H1 (cell line): ENCODE results near the gene TCEA2. TPM values are rescaled to one million over a fixed set of nuclear protein-coding genes. Genes with fewer than 3 reads are reported as not detected.
A peak's percentile ranks its signal among the peaks of the same experiment; 100 is the strongest.

Source experiments
- CTCF ChIA-PET: fragments of 300-600 bp; sonication (Branson Sonifier 250); formaldehyde crosslinking; loops from one replicate; lab custom pipeline; 2021; ENCODE audit not compliant: partially characterized antibody; lab: Charles Lee
- POLR2A ChIA-PET: fragments of 300-600 bp; sonication (Branson Sonifier 250); formaldehyde crosslinking; loops from one replicate; lab custom pipeline; 2021; ENCODE audit warnings: inconsistent platforms; ENCODE audit not compliant: partially characterized antibody; lab: Charles Lee
- DNase-seq, 2 experiments: peaks; one replicate each; pipeline versions ENCODE4 v3.0.0 to v3.0.0-alpha.2; 2010 to 2022; ENCODE audit warnings: low spot score in 2 of 2, low read depth in 1 of 2, mixed read lengths in 1 of 2
- FAIRE-seq: peaks from 2 replicates; lab custom pipeline; 2011; peaks lifted over from hg19 to GRCh38; lab: Jason Lieb, UNC
- H2AFZ ChIP-seq: 2 replicates; pipeline ENCODE4 v1.8.1; 2012; ENCODE audit warnings: low read length, inconsistent platforms
- H2AK5ac ChIP-seq: 2 replicates; pipeline ENCODE4 v1.6.1; 2013; ENCODE audit warnings: low read depth, low read length
- H2BK120ac ChIP-seq: replicated peaks from 2 replicates; pipeline ENCODE3; 2013; ENCODE audit warnings: low read depth, low read length, inconsistent platforms
- H2BK12ac ChIP-seq: 2 replicates; pipeline ENCODE4 v1.6.1; 2013; ENCODE audit warnings: low read depth, low read length
- H2BK15ac ChIP-seq: 2 replicates; pipeline ENCODE4 v1.6.1; 2013; ENCODE audit warnings: low read length
- H2BK20ac ChIP-seq: 2 replicates; pipeline ENCODE4 v1.6.1; 2013; ENCODE audit warnings: low read length
- H2BK5ac ChIP-seq: 2 replicates; pipeline ENCODE4 v1.6.1; 2013; ENCODE audit warnings: low read depth, low read length
- H3K14ac ChIP-seq: 2 replicates; pipeline ENCODE4 v1.6.1; 2013; ENCODE audit warnings: inconsistent platforms; ENCODE audit not compliant: insufficient read length
- H3K18ac ChIP-seq: 2 replicates; pipeline ENCODE4 v1.6.1; 2013; ENCODE audit warnings: low read length; ENCODE audit errors: extremely low read depth
- H3K23ac ChIP-seq: 2 replicates; pipeline ENCODE4 v1.6.1; 2013; ENCODE audit warnings: inconsistent platforms; ENCODE audit not compliant: insufficient read length
- H3K23me2 ChIP-seq: 2 replicates; pipeline ENCODE4 v1.6.1; 2013; ENCODE audit warnings: low read depth, low read length
- H3K27ac ChIP-seq: 2 replicates; pipeline ENCODE4 v1.6.1; 2011; ENCODE audit warnings: low read depth, low read length, inconsistent platforms
- H3K27me3 ChIP-seq, 4 experiments: replicated peaks in 1 of 4; 1 replicate in 1 of 4; 2 replicates in 3 of 4; pipeline versions ENCODE4 v1.6.1 to v1.8.1; 2011 to 2013; ENCODE audit warnings: low read length in 3 of 4, mild to moderate bottlenecking in 3 of 4, inconsistent platforms in 2 of 4, mixed read lengths in 2 of 4, moderate library complexity in 1 of 4; ENCODE audit not compliant: control insufficient read depth in 3 of 4, insufficient read depth in 3 of 4; ENCODE audit errors: extremely low read depth in 1 of 4
- H3K36me3 ChIP-seq, 4 experiments: 2 replicates each; pipeline versions ENCODE4 v1.6.1 to v1.8.1; 2011 to 2013; ENCODE audit warnings: mild to moderate bottlenecking in 4 of 4, low read length in 3 of 4, moderate library complexity in 2 of 4, control low read depth in 1 of 4, inconsistent platforms in 1 of 4; ENCODE audit not compliant: insufficient read depth in 4 of 4, control insufficient read depth in 2 of 4
- H3K4ac ChIP-seq: replicated peaks from 2 replicates; pipeline ENCODE3; 2013; ENCODE audit warnings: low read length, low read depth, mixed read lengths, inconsistent platforms; ENCODE audit not compliant: insufficient read length
- H3K4me1 ChIP-seq, 4 experiments: replicated peaks in 1 of 4; 1 replicate in 1 of 4; 2 replicates in 3 of 4; pipeline versions ENCODE4 v1.6.1 to v1.8.1; 2011 to 2013; ENCODE audit warnings: low read length in 3 of 4, inconsistent platforms in 2 of 4, mixed read lengths in 1 of 4; ENCODE audit not compliant: insufficient read depth in 4 of 4, control insufficient read depth in 3 of 4
- H3K4me2 ChIP-seq, 2 experiments: 2 replicates each; pipeline versions ENCODE4 v1.6.1 to v1.8.1; 2011 to 2013; ENCODE audit warnings: low read depth in 2 of 2, low read length in 2 of 2, control low read depth in 1 of 2, inconsistent platforms in 1 of 2, mild to moderate bottlenecking in 1 of 2; ENCODE audit not compliant: insufficient read depth in 1 of 2
- H3K4me3 ChIP-seq, 4 experiments: fragments of 200-600, 300-600 bp in 1 of 4; sonication (generic), shearing (Covaris generic), sonication (Bioruptor Twin) in 1 of 4; 2 replicates each; pipeline versions ENCODE4 v1.5.1 to v1.8.1; 2011 to 2016; ENCODE audit warnings: low read length in 4 of 4, low read depth in 3 of 4, control low read depth in 2 of 4, inconsistent platforms in 2 of 4, mild to moderate bottlenecking in 2 of 4, mixed read lengths in 1 of 4, moderate library complexity in 1 of 4; ENCODE audit not compliant: insufficient read depth in 2 of 4; ENCODE audit errors: extremely low read depth in 1 of 4
- H3K56ac ChIP-seq: replicated peaks from 2 replicates; pipeline ENCODE3; 2013; ENCODE audit warnings: low read depth, mild to moderate bottlenecking, mixed read lengths, low read length, inconsistent platforms; ENCODE audit not compliant: insufficient read length
- H3K79me1 ChIP-seq: 2 replicates; pipeline ENCODE4 v1.6.1; 2013; ENCODE audit warnings: low read depth, low read length, control low read depth
- H3K79me2 ChIP-seq, 2 experiments: 2 replicates each; pipeline versions ENCODE4 v1.6.1 to v1.8.1; 2012 to 2013; ENCODE audit warnings: low read length in 2 of 2, mild to moderate bottlenecking in 2 of 2, inconsistent platforms in 1 of 2; ENCODE audit not compliant: insufficient read depth in 2 of 2, control insufficient read depth in 1 of 2
- H3K9ac ChIP-seq, 4 experiments: replicated peaks in 1 of 4; 1 replicate in 1 of 4; 2 replicates in 3 of 4; pipeline versions ENCODE4 v1.6.1 to v1.8.1; 2011 to 2013; ENCODE audit warnings: low read depth in 3 of 4, low read length in 3 of 4, control low read depth in 2 of 4, mild to moderate bottlenecking in 2 of 4, moderate library complexity in 2 of 4, inconsistent platforms in 1 of 4; ENCODE audit errors: extremely low read depth in 1 of 4
- H3K9me3 ChIP-seq, 2 experiments: 2 replicates each; pipeline versions ENCODE4 v1.6.1 to v1.8.1; 2012 to 2013; ENCODE audit warnings: mild to moderate bottlenecking in 2 of 2, moderate library complexity in 2 of 2, control low read depth in 1 of 2, inconsistent platforms in 1 of 2, low read depth in 1 of 2, low read length in 1 of 2, mixed read lengths in 1 of 2; ENCODE audit not compliant: insufficient read depth in 2 of 2
- H4K20me1 ChIP-seq, 2 experiments: replicated peaks in 1 of 2; 2 replicates each; pipeline versions ENCODE3 to v1.8.1; 2011 to 2013; ENCODE audit warnings: inconsistent platforms in 2 of 2, low read length in 2 of 2, mild to moderate bottlenecking in 1 of 2; ENCODE audit not compliant: insufficient read depth in 2 of 2, control insufficient read depth in 1 of 2
- H4K5ac ChIP-seq: 2 replicates; pipeline ENCODE4 v1.6.1; 2013; ENCODE audit warnings: low read length, low read depth, mixed read lengths, inconsistent platforms; ENCODE audit not compliant: insufficient read length
- H4K8ac ChIP-seq: 2 replicates; pipeline ENCODE4 v1.8.0; 2013; ENCODE audit warnings: mild to moderate bottlenecking, moderate library complexity, low read length, inconsistent platforms; ENCODE audit not compliant: insufficient read depth; ENCODE audit errors: extremely low read depth
- H4K91ac ChIP-seq: replicated peaks from 2 replicates; pipeline ENCODE3; 2013; ENCODE audit warnings: low read length, mixed read lengths, inconsistent platforms; ENCODE audit not compliant: insufficient read length
- CHD2 ChIP-seq: IDR thresholded peaks from 2 replicates; pipeline ENCODE4 v1.6.1; 2012; ENCODE audit warnings: low read length, improper control_type of control experiment
- EP300 ChIP-seq, 2 experiments: IDR thresholded peaks; 1 replicate in 1 of 2; 2 replicates in 1 of 2; pipeline ENCODE4 v1.6.1; 2011 to 2012; ENCODE audit warnings: low read depth in 2 of 2, low read length in 2 of 2, mild to moderate bottlenecking in 2 of 2, borderline replicate concordance in 1 of 2, inconsistent platforms in 1 of 2, moderate library complexity in 1 of 2
- EZH2 ChIP-seq: fragments of 200-600 bp; sonication (generic); IDR thresholded peaks from 2 replicates; pipeline ENCODE4 v1.7.1; 2012; ENCODE audit warnings: low read depth, mild to moderate bottlenecking, moderate library complexity, low read length, inconsistent platforms; ENCODE audit not compliant: severe bottlenecking
- HDAC2 ChIP-seq, 2 experiments: fragments of 300-600 bp in 1 of 2; sonication (generic) in 1 of 2; IDR thresholded peaks; 2 replicates each; pipeline ENCODE4 v1.6.1; 2011 to 2012; ENCODE audit warnings: low read depth in 2 of 2, low read length in 2 of 2, mild to moderate bottlenecking in 2 of 2, moderate library complexity in 2 of 2, borderline replicate concordance in 1 of 2, inconsistent platforms in 1 of 2
- JUN ChIP-seq: IDR thresholded peaks from 2 replicates; pipeline ENCODE4 v1.6.1; 2011; ENCODE audit warnings: low read depth, mild to moderate bottlenecking, improper control_type of control experiment, low read length
- KDM1A ChIP-seq: fragments of 200-600, 300-600 bp; sonication (generic); IDR thresholded peaks from 2 replicates; pipeline ENCODE4 v1.7.1; 2016; ENCODE audit warnings: mild to moderate bottlenecking, low read length, borderline replicate concordance
- NRF1 ChIP-seq: IDR thresholded peaks from 2 replicates; pipeline ENCODE4 v1.6.1; 2011; ENCODE audit warnings: mild to moderate bottlenecking, low read depth, low read length, improper control_type of control experiment
- SIX5 ChIP-seq: IDR thresholded peaks from 2 replicates; pipeline ENCODE4 v1.6.1; 2011; ENCODE audit warnings: mild to moderate bottlenecking, low read depth, low read length
- SP1 ChIP-seq: IDR thresholded peaks from 2 replicates; pipeline ENCODE4 v1.6.1; 2011; ENCODE audit warnings: low read depth, low read length
- YY1 ChIP-seq: IDR thresholded peaks from 2 replicates; pipeline ENCODE4 v1.6.1; 2011; ENCODE audit warnings: low read depth, mild to moderate bottlenecking, low read length
- WGBS, 2 experiments: shearing (Covaris generic) in 1 of 2; methylation state at CpG; one replicate each; pipeline versions ENCODE4 v1.1.6 to v1.1.7; 2013 to 2015; ENCODE audit warnings: low lambda C conversion rate in 2 of 2, mixed read lengths in 2 of 2, inconsistent platforms in 1 of 2, low coverage in 1 of 2, missing lambda C conversion rate in 1 of 2; ENCODE audit not compliant: insufficient replicate concordance in 2 of 2, insufficient coverage in 1 of 2, insufficient read length in 1 of 2; ENCODE audit errors: extremely low coverage in 1 of 2, missing lambda C conversion rate in 1 of 2; 5-methylcytosine and 5-hydroxymethylcytosine counted together
- polyA plus RNA-seq, 7 experiments: library from polyadenylated mRNA; depleted of rRNA in 3 of 7; stranded (reverse) in 5 of 7; unstranded in 2 of 7; fragments of >200 nt in 5 of 7; fragments of 200-250 nt in 2 of 7; gene quantifications; 1 replicate in 5 of 7; 2 replicates in 1 of 7; 4 replicates in 1 of 7; pipeline versions ENCODE4 v1.2.1 to v1.2.3, GENCODE V29; 2011 to 2013; ENCODE audit warnings: missing spikeins in 2 of 7, mixed read lengths in 2 of 7
- total RNA-seq: library from RNA; stranded (reverse); fragmentation: NEBNext Ultra II Directional; extraction: Animal tissue kit (Norgen Biotek cat#: 25700); gene quantifications from 2 replicates; pipeline ENCODE4 v1.2.1, GENCODE V29; 2021
- TF ChIP-seq, protein P1 (sequence below): IDR thresholded peaks from 2 replicates; pipeline ENCODE4 v1.6.1; 2012; ENCODE audit warnings: inconsistent platforms
- TF ChIP-seq, protein P2 (sequence below): IDR thresholded peaks from 2 replicates; pipeline ENCODE4 v1.6.1; 2011; ENCODE audit warnings: low read length, improper control_type of control experiment

Gene TCEA2
- total and polyA plus RNA-seq, 2 of the 8 experiments (the other 6 are each of a cell fraction or from before 2014, with no cell fraction given), result 41.4 to 42.3 TPM

- no peak overlapping the region for H2BK20ac ChIP-seq
- peaks cover 11% of the 10 kb centered on the region; the same call in 1 of the 2 replicates for H3K23me2 ChIP-seq
- no peak overlapping the region for H2AFZ ChIP-seq
- 94% methylated on average over 6 of the region's 7 CpGs; no CpG with 5 or more reads in 1 of the 2 experiments for WGBS, 2 experiments
- no peak overlapping the region for H2BK5ac ChIP-seq
- no peak overlapping the region for H3K9ac ChIP-seq
- H4K5ac ChIP-seq, result no peak overlapping the region
- H3K14ac ChIP-seq, result no peak overlapping the region
- H2BK12ac ChIP-seq, result no peak overlapping the region
- H2BK120ac ChIP-seq, result no peak overlapping the region
- ChIA-PET CTCF (interaction anchor here (1.6 to 13.0 kb wide), 5 partner anchors 8 to 40 kb away, joined by 5 to 144 read pairs (median 33); partner anchors contain the start of genes SOX18 and TCEA2), POLR2A (interaction anchor here (0.6 to 4.6 kb wide), 3 partner anchors 9 to 104 kb away, joined by 3 to 27 read pairs (median 4); no protein-coding TSS in a partner anchor)
- H4K20me1 ChIP-seq, result peaks cover 0 to 4% of the 10 kb centered on the region in 2 experiments
- no peak overlapping the region for H2BK15ac ChIP-seq
- no peak overlapping the region for H3K27ac ChIP-seq
- no peak for DNase-seq
- H4K91ac ChIP-seq, result no peak overlapping the region
- H3K56ac ChIP-seq, result no peak overlapping the region
- peak overlapping the region; percentile 25; the same call in 1 of the 2 replicates for H4K8ac ChIP-seq
- no peaks in the 10 kb centered on the region for H3K79me1 ChIP-seq
- H3K36me3 ChIP-seq, result peaks cover 0 to 6% (median 3%) of the 10 kb centered on the region in 4 experiments; a peak in 3 of 8 replicates
- H3K4ac ChIP-seq, result no peak overlapping the region
- H3K18ac ChIP-seq, result no peak overlapping the region; the same call in 1 of the 2 replicates
- no peaks in the 10 kb centered on the region for H3K79me2 ChIP-seq
- H3K4me3 ChIP-seq, result no peak overlapping the region
- no peak overlapping the region for H2AK5ac ChIP-seq
- H3K27me3 ChIP-seq, result peaks cover 1 to 20% (median 15%) of the 10 kb centered on the region in 4 experiments; a peak in 6 of 7 replicates
- H3K9me3 ChIP-seq, result no peaks in the 10 kb centered on the region
- H3K4me2 ChIP-seq, result no peak overlapping the region
- H3K4me1 ChIP-seq, result peaks cover 0 to 19% (median 10%) of the 10 kb centered on the region in 4 experiments; a peak in 5 of 7 replicates
- no peak for FAIRE-seq
- H3K23ac ChIP-seq, result no peak overlapping the region
- TF ChIP-seq EZH2 (no peak), YY1 (no peak), CHD2 (no peak), HDAC2 (IDR thresholded peaks at IDR 0.05; ENCODE audit: borderline replicate concordance in 1 of 2, low read depth in 2 of 2, low read length in 2 of 2) (no peak), NRF1 (no peak), JUN (no peak), EP300 (IDR thresholded peaks at IDR 0.05; ENCODE audit: borderline replicate concordance in 1 of 2, low read depth in 2 of 2, low read length in 2 of 2) (no peak), KDM1A (no peak), SP1 (no peak), SIX5 (no peak)
- TF ChIP-seq, protein P1, sequence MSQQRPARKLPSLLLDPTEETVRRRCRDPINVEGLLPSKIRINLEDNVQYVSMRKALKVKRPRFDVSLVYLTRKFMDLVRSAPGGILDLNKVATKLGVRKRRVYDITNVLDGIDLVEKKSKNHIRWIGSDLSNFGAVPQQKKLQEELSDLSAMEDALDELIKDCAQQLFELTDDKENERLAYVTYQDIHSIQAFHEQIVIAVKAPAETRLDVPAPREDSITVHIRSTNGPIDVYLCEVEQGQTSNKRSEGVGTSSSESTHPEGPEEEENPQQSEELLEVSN, result no peak
- TF ChIP-seq, protein P2, sequence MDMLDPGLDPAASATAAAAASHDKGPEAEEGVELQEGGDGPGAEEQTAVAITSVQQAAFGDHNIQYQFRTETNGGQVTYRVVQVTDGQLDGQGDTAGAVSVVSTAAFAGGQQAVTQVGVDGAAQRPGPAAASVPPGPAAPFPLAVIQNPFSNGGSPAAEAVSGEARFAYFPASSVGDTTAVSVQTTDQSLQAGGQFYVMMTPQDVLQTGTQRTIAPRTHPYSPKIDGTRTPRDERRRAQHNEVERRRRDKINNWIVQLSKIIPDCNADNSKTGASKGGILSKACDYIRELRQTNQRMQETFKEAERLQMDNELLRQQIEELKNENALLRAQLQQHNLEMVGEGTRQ, result no peak
These were observed 14.5 kb downstream of the TCEA2 start for GRCh38 chr20:64077541-64077875.
